ENCODE measurements around the gene BACE2.

- TF ChIP-seq CTCF (IDR thresholded peaks at IDR 0.05; ENCODE audit: insufficient read depth, low read length, poor library complexity, severe bottlenecking) (no peak), EZH2phosphoT487 (conservative IDR thresholded peaks at IDR 0.05; ENCODE audit: low read length) (no peak)
These were observed 27.4 kb downstream of the BACE2 start for GRCh38 chr21:41195311-41195710.
